Stimulated activated CD8-positive, alpha-beta memory T cell treated with anti-CD3 and anti-CD28 coated beads, Interleukin-7, amount 100 ng/mL, for 1 hour (primary cell): ENCODE data around the gene ADCY9.
A peak's percentile ranks its signal among the peaks of the same experiment; 100 is the strongest.

Source experiments
- DNase-seq, 2 donors: peaks; one replicate each; pipeline ENCODE4 v3.0.0-alpha.2; 2020; ENCODE audit warnings: low read depth in 2 of 2

ADCY9 gene

GRCh38 chr16:4003576-4003975 is 112.7 kb downstream of the ADCY9 start:
- DNase-seq = no peak

- DNase-seq = no peak
Measured at GRCh38 chr16:4003166-4003565, 113.1 kb downstream of the ADCY9 start.

GRCh38 chr16:4002121-4002520 is 114.1 kb downstream of the ADCY9 start:
- no peak for DNase-seq

GRCh38 chr16:3999479-4000325 is 116.5 kb downstream of the ADCY9 start:
- no peak for DNase-seq

GRCh38 chr16:3998793-3999478 is 117.3 kb downstream of the ADCY9 start:
- DNase-seq = no peak

GRCh38 chr16:3997231-3997841 is 118.9 kb downstream of the ADCY9 start:
- no peak for DNase-seq

- no peak for DNase-seq
Measured at GRCh38 chr16:3995001-3995400, 121.2 kb downstream of the ADCY9 start.

- DNase-seq = no peak
Measured at GRCh38 chr16:3993052-3993785, 123.0 kb downstream of the ADCY9 start.

- no peak for DNase-seq
Measured at GRCh38 chr16:3992297-3993051, 123.8 kb downstream of the ADCY9 start.

- DNase-seq = no peak
Measured at GRCh38 chr16:3988824-3989223, 127.4 kb downstream of the ADCY9 start.

GRCh38 chr16:3988011-3988410 is 128.2 kb downstream of the ADCY9 start:
- no peak for DNase-seq

GRCh38 chr16:3987231-3987630 is 129.0 kb downstream of the ADCY9 start:
- no peak for DNase-seq

GRCh38 chr16:3986235-3986544 is 130.1 kb downstream of the ADCY9 start:
- DNase-seq = no peak

GRCh38 chr16:3984111-3985060 is 131.9 kb downstream of the ADCY9 start:
- DNase-seq = no peak

- DNase-seq = peak in 1 of 2 donors; percentile 4
Measured at GRCh38 chr16:3983081-3983520, 133.1 kb downstream of the ADCY9 start.

GRCh38 chr16:3982216-3982615 is 134.0 kb downstream of the ADCY9 start:
- DNase-seq = no peak

GRCh38 chr16:3980253-3981111 is 135.8 kb downstream of the ADCY9 start:
- no peak for DNase-seq

GRCh38 chr16:3979518-3979917 is 136.7 kb downstream of the ADCY9 start:
- no peak for DNase-seq

GRCh38 chr16:3979070-3979469 is 137.2 kb downstream of the ADCY9 start:
- no peak for DNase-seq
